Ascending aorta (tissue), 2 donors: ENCODE results near the gene THAP2. TPM values are rescaled to one million over a fixed set of nuclear protein-coding genes. Genes with fewer than 3 reads are reported as not detected.
"Not testable (repeated sequence)": the region's sequence is repeated elsewhere in the genome, so short reads cannot be mapped to it uniquely, and the experiment has no call there.

Source experiments
- DNase-seq, 2 donors: peaks; one replicate each; pipeline ENCODE4 v3.0.0-alpha.2; 2019; ENCODE audit warnings: low spot score in 2 of 2
- H3K27ac ChIP-seq, 2 donors: fragments of 200-600 bp; sonication (generic); one replicate each; pipeline ENCODE4 v1.5.1; 2016 to 2017; ENCODE audit warnings: mild to moderate bottlenecking in 1 of 2
- H3K27me3 ChIP-seq: fragments of 200-600 bp; sonication (generic); one replicate; pipeline ENCODE4 v1.5.1; 2017
- H3K36me3 ChIP-seq, 2 donors: fragments of 200-600 bp; sonication (generic); one replicate each; pipeline ENCODE4 v1.5.1; 2016
- H3K4me1 ChIP-seq, 2 donors: fragments of 200-600 bp; sonication (generic); one replicate each; pipeline ENCODE4 v1.5.1; 2016 to 2017; ENCODE audit warnings: mild to moderate bottlenecking in 1 of 2
- H3K4me3 ChIP-seq, 2 donors: fragments of 200-600 bp; sonication (generic); one replicate each; pipeline ENCODE4 v1.5.1; 2016 to 2017; ENCODE audit warnings: mild to moderate bottlenecking in 1 of 2
- H3K9me3 ChIP-seq, 2 donors: fragments of 200-600 bp; sonication (generic); one replicate each; pipeline ENCODE4 v1.5.1; 2016
- CTCF ChIP-seq, 3 experiments: fragments of 200-600 bp in 2 of 3; fragments of 450-650 bp in 1 of 3; sonication (generic) in 2 of 3; IDR thresholded peaks; one replicate each; pipeline ENCODE4 v1.5.1; 2016 to 2019; ENCODE audit warnings: antibody characterized with exemption in 3 of 3, mild to moderate bottlenecking in 1 of 3, moderate library complexity in 1 of 3
- intact Hi-C: fragments of 100-400 bp; cut with DNase I; formaldehyde crosslinking; loops from one replicate; pipeline ENCODE4 v1.15.1; 2023
- total RNA-seq: library from RNA; depleted of rRNA; stranded (reverse); fragments of >200 nt; gene quantifications from one replicate; pipeline ENCODE4 v1.1.0, GENCODE V29; 2016

The THAP2 gene
- total RNA-seq, 1 donor from 2014 or later = 2.6 TPM

GRCh38 chr12:71693126-71693525, 29.0 kb downstream of the THAP2 start:
- Histone ChIP-seq H3K27me3 (no peaks in the 10 kb centered on the region), H3K4me3 (no peak overlapping the region), H3K9me3 (no peaks in the 10 kb centered on the region), H3K27ac (no peak overlapping the region), H3K36me3 (peaks cover 8 to 9% of the 10 kb centered on the region in 2 donors), H3K4me1 (peaks cover 0 to 9% of the 10 kb centered on the region in 2 donors)
- DNase-seq = no peak
- TF ChIP-seq CTCF (IDR thresholded peaks at IDR 0.05) = no peak
- intact Hi-C loops = no loop called here

- H3K4me3 ChIP-seq, H3K27ac ChIP-seq, H3K4me1 ChIP-seq, intact Hi-C loops, H3K9me3 ChIP-seq, H3K27me3 ChIP-seq, DNase-seq: not testable (repeated sequence)
- peaks cover 11% of the 10 kb centered on the region in 2 donors for H3K36me3 ChIP-seq
Observed at GRCh38 chr12:71693651-71694050, 29.6 kb downstream of the THAP2 start.

- H3K27ac ChIP-seq = no peak overlapping the region
- no peak for DNase-seq
- H3K27me3 ChIP-seq = no peaks in the 10 kb centered on the region
- peaks cover 0 to 3% of the 10 kb centered on the region in 2 donors for H3K4me1 ChIP-seq
- H3K36me3 ChIP-seq = peaks cover 17% of the 10 kb centered on the region in 2 donors
- no peak for TF ChIP-seq CTCF (IDR thresholded peaks at IDR 0.05)
- intact Hi-C loops = no loop called here
- H3K9me3 ChIP-seq = no peaks in the 10 kb centered on the region
- no peak overlapping the region for H3K4me3 ChIP-seq
Observed at GRCh38 chr12:71694099-71694820, 30.2 kb downstream of the THAP2 start.

GRCh38 chr12:71695782-71696181, 31.7 kb downstream of the THAP2 start:
- intact Hi-C loops = no loop called here
- no peaks in the 10 kb centered on the region for H3K9me3 ChIP-seq
- TF ChIP-seq CTCF (IDR thresholded peaks at IDR 0.05) = no peak
- peaks cover 28 to 30% of the 10 kb centered on the region in 2 donors for H3K36me3 ChIP-seq
- H3K4me1 ChIP-seq = peaks cover 0 to 3% of the 10 kb centered on the region in 2 donors
- H3K27ac ChIP-seq = no peak overlapping the region
- H3K27me3 ChIP-seq = no peaks in the 10 kb centered on the region
- no peak for DNase-seq
- no peak overlapping the region for H3K4me3 ChIP-seq

- H3K36me3 ChIP-seq = peaks cover 28 to 51% of the 10 kb centered on the region in 2 donors
- DNase-seq, intact Hi-C loops: not testable (repeated sequence)
Observed at GRCh38 chr12:71702181-71702580, 38.1 kb downstream of the THAP2 start.

GRCh38 chr12:71702590-71702989, 38.5 kb downstream of the THAP2 start:
- Histone ChIP-seq H3K36me3 (peaks cover 26 to 47% of the 10 kb centered on the region in 2 donors), H3K27me3 (no peaks in the 10 kb centered on the region), H3K4me3 (no peak overlapping the region), H3K4me1 (no peaks in the 10 kb centered on the region), H3K9me3 (no peaks in the 10 kb centered on the region), H3K27ac (no peak overlapping the region)
- DNase-seq = no peak
- intact Hi-C loops = no loop called here
- no peak for TF ChIP-seq CTCF (IDR thresholded peaks at IDR 0.05)

More at GRCh38 chr12:71702181-71702580, 38.1 kb downstream of the THAP2 start:
- H3K4me3 ChIP-seq, H3K4me1 ChIP-seq, H3K27ac ChIP-seq, H3K9me3 ChIP-seq, H3K27me3 ChIP-seq: not testable (repeated sequence)
